ENCODE results near the gene COG5. TPM values are rescaled to one million over a fixed set of nuclear protein-coding genes. Genes with fewer than 3 reads are reported as not detected.

Gene COG5
- total and polyA plus RNA-seq, 9 of the 15 experiments (the other 6 are each of a cell fraction or from before 2014, with no cell fraction given) = 15.3 to 75.1 (median 56.4) TPM

DNA sequence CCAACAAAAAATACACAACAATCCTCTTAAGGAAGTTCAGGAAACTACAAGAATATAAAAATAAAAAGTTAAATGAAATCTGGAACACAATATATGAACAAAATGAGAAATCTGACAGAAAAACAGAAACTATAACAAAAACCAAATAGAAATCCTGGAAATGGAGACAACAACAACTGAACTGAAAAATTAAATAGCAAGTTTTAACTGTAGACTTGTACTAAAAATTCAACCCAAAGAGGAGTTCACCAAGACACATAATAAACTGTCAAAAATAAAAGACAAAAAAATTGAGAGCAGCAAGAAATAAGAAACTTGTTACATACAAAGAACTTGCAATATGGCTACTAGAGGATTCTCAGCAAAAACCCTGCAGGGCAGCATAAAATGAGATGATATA, 349.8 kb downstream of the COG5 start (continued):
- peak; percentile 58; the same call in 1 of the 2 replicates for TF ChIP-seq TRIM28 (IDR thresholded peaks at IDR 0.05)

DNA sequence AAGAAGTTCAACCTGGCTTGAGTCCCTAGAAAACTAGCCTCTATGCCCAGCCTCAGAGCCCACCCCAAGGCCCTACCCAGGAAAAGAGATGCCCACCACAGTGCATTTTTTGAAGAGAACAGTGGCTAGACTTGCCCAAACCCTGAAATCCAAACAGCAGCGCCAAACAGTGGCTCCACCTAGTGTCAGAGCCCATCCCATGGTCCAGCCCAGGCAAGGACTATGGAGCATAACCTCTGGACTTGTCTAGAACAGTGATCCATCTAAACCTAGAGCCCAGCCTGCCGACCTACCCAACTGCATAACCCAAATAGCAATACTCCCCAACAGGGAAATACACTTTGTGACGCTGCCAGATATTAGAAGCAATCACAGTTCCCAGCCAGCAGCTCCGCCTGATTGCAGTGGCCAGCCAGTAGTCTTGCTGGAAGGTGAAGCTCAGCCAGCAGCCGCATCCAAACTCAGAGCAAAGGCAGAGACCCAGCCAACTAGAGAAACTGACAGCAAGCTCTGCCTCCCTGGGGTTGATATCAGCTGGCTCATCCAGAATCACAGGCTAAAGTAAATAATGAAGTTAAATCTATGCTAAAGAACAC, 350.4 kb downstream of the COG5 start:
- BruUV-seq (replicated peaks) = no TSS peak
- in situ Hi-C loops (cut with MboI) (loop anchor here (25.0 kb wide), 1 partner anchor 924 kb away; the partner anchor contains the start of gene LAMB4), intact Hi-C loops (cut with micrococcal nuclease) (no loop called here)
- H3K9ac ChIP-seq (ENCODE audit: insufficient read depth in 1 of 2, low read depth in 2 of 2, low read length in 2 of 2) = no peak overlapping the region
- ATAC-seq (peak; percentile 73), FAIRE-seq (no peak), DNase-seq (ENCODE audit: extremely low read depth in 1 of 4, low spot score in 3 of 4) (no peak)
- no peak overlapping the region for H2AFZ ChIP-seq (ENCODE audit: low read depth, low read length)
- H3K79me2 ChIP-seq (ENCODE audit: control insufficient read depth, insufficient read depth, low read length) = no peaks in the 10 kb centered on the region
- no peak overlapping the region for H3K4me2 ChIP-seq (ENCODE audit: insufficient read depth, low read length)
- no peak overlapping the region for H3K27ac ChIP-seq (ENCODE audit: extremely low read depth, low read depth, low read length)
- TF ChIP-seq, protein P1, sequence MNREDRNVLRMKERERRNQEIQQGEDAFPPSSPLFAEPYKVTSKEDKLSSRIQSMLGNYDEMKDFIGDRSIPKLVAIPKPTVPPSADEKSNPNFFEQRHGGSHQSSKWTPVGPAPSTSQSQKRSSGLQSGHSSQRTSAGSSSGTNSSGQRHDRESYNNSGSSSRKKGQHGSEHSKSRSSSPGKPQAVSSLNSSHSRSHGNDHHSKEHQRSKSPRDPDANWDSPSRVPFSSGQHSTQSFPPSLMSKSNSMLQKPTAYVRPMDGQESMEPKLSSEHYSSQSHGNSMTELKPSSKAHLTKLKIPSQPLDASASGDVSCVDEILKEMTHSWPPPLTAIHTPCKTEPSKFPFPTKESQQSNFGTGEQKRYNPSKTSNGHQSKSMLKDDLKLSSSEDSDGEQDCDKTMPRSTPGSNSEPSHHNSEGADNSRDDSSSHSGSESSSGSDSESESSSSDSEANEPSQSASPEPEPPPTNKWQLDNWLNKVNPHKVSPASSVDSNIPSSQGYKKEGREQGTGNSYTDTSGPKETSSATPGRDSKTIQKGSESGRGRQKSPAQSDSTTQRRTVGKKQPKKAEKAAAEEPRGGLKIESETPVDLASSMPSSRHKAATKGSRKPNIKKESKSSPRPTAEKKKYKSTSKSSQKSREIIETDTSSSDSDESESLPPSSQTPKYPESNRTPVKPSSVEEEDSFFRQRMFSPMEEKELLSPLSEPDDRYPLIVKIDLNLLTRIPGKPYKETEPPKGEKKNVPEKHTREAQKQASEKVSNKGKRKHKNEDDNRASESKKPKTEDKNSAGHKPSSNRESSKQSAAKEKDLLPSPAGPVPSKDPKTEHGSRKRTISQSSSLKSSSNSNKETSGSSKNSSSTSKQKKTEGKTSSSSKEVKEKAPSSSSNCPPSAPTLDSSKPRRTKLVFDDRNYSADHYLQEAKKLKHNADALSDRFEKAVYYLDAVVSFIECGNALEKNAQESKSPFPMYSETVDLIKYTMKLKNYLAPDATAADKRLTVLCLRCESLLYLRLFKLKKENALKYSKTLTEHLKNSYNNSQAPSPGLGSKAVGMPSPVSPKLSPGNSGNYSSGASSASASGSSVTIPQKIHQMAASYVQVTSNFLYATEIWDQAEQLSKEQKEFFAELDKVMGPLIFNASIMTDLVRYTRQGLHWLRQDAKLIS (CRISPR knock-in tag; IDR thresholded peaks at IDR 0.05) = no peak
- TF ChIP-seq, protein P2, sequence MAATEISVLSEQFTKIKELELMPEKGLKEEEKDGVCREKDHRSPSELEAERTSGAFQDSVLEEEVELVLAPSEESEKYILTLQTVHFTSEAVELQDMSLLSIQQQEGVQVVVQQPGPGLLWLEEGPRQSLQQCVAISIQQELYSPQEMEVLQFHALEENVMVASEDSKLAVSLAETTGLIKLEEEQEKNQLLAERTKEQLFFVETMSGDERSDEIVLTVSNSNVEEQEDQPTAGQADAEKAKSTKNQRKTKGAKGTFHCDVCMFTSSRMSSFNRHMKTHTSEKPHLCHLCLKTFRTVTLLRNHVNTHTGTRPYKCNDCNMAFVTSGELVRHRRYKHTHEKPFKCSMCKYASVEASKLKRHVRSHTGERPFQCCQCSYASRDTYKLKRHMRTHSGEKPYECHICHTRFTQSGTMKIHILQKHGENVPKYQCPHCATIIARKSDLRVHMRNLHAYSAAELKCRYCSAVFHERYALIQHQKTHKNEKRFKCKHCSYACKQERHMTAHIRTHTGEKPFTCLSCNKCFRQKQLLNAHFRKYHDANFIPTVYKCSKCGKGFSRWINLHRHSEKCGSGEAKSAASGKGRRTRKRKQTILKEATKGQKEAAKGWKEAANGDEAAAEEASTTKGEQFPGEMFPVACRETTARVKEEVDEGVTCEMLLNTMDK (IDR thresholded peaks at IDR 0.05; ENCODE audit: borderline replicate concordance, insufficient read depth, low read depth, low read length, poor library complexity, severe bottlenecking) = peak; percentile 12
- no peak for TF ChIP-seq ZNF133 (CRISPR knock-in tag; IDR thresholded peaks at IDR 0.05)
- no peak for TF ChIP-seq SRSF1 (IDR thresholded peaks at IDR 0.05; ENCODE audit: low read depth, low read length)
- TF ChIP-seq, protein P3, sequence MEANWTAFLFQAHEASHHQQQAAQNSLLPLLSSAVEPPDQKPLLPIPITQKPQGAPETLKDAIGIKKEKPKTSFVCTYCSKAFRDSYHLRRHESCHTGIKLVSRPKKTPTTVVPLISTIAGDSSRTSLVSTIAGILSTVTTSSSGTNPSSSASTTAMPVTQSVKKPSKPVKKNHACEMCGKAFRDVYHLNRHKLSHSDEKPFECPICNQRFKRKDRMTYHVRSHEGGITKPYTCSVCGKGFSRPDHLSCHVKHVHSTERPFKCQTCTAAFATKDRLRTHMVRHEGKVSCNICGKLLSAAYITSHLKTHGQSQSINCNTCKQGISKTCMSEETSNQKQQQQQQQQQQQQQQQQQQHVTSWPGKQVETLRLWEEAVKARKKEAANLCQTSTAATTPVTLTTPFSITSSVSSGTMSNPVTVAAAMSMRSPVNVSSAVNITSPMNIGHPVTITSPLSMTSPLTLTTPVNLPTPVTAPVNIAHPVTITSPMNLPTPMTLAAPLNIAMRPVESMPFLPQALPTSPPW (CRISPR knock-in tag; IDR thresholded peaks at IDR 0.05) = no peak
- TF ChIP-seq, protein P4, sequence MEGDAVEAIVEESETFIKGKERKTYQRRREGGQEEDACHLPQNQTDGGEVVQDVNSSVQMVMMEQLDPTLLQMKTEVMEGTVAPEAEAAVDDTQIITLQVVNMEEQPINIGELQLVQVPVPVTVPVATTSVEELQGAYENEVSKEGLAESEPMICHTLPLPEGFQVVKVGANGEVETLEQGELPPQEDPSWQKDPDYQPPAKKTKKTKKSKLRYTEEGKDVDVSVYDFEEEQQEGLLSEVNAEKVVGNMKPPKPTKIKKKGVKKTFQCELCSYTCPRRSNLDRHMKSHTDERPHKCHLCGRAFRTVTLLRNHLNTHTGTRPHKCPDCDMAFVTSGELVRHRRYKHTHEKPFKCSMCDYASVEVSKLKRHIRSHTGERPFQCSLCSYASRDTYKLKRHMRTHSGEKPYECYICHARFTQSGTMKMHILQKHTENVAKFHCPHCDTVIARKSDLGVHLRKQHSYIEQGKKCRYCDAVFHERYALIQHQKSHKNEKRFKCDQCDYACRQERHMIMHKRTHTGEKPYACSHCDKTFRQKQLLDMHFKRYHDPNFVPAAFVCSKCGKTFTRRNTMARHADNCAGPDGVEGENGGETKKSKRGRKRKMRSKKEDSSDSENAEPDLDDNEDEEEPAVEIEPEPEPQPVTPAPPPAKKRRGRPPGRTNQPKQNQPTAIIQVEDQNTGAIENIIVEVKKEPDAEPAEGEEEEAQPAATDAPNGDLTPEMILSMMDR (IDR thresholded peaks at IDR 0.05 in 2 of 3, conservative IDR thresholded peaks at IDR 0.05 in 1 of 3; ENCODE audit: insufficient read depth in 2 of 3, low read depth in 1 of 3, low read length in 3 of 3) = peak in 2 of 3 experiments; percentile 20 to 21; a peak in 1 of 6 replicates
- H3K9me1 ChIP-seq (ENCODE audit: control insufficient read depth, insufficient read depth, low read length) = no peaks in the 10 kb centered on the region
- ChIA-PET POLR2A (interaction anchor here (0.9 to 1.4 kb wide), 3 partner anchors 12 to 642 kb away, joined by 3 to 5 read pairs (median 3); no protein-coding TSS in a partner anchor), CTCF (ENCODE audit: low intra/inter-chr PET ratio) (no interaction called here)
- peaks cover 10% of the 10 kb centered on the region; the same call in 1 of the 2 replicates for H3K9me3 ChIP-seq (replicated peaks; ENCODE audit: control insufficient read depth, insufficient read depth, low read depth, low read length)
- no peaks in the 10 kb centered on the region for H3K27me3 ChIP-seq (ENCODE audit: control insufficient read depth in 2 of 2, insufficient read depth in 2 of 2, low read length in 2 of 2)
- no peaks in the 10 kb centered on the region for H4K20me1 ChIP-seq (replicated peaks; ENCODE audit: control insufficient read depth, insufficient read depth, low read length)
- peaks cover 20% of the 10 kb centered on the region; the same call in 2 of the 3 replicates for H3K36me3 ChIP-seq (ENCODE audit: control insufficient read depth, insufficient read depth, low read length)
- H3K4me1 ChIP-seq (replicated peaks in 1 of 2; ENCODE audit: control insufficient read depth in 2 of 2, insufficient read depth in 2 of 2, low read length in 2 of 2) = peaks cover 4% of the 10 kb centered on the region in 2 experiments; a peak in 2 of 5 replicates
- WGBS (ENCODE audit: insufficient coverage, low coverage, missing lambda C conversion rate) = 76% methylated on average over 5 of the region's 5 CpGs
- H3K4me3 ChIP-seq = no peak overlapping the region
